ENCODE measurements around the gene SPATA19.

Gene SPATA19

GRCh38 chr11:133845413-133845812, at the start of gene SPATA19:
Gene SPATA19, minus strand, starts transcription at chr11:133845513. Its CDS starts 67 bp downstream, at chr11:133845446.
- TF ChIP-seq CTCF (IDR thresholded peaks at IDR 0.05; ENCODE audit: borderline replicate concordance, insufficient read depth, low read depth, low read length): no peak
- no peak within 1 kb of the TSS for H3K4me3 ChIP-seq (ENCODE audit: low read depth, low read length)

- TF ChIP-seq CTCF (IDR thresholded peaks at IDR 0.05; ENCODE audit: borderline replicate concordance, insufficient read depth, low read depth, low read length): no peak
- no peak overlapping the region for H3K4me3 ChIP-seq (ENCODE audit: low read depth, low read length)
Observed at GRCh38 chr11:133895061-133895479, 49.8 kb upstream of the SPATA19 start.

GRCh38 chr11:133893381-133893780, 48.1 kb upstream of the SPATA19 start:
- no peak for TF ChIP-seq CTCF (IDR thresholded peaks at IDR 0.05; ENCODE audit: borderline replicate concordance, insufficient read depth, low read depth, low read length)
- no peak overlapping the region for H3K4me3 ChIP-seq (ENCODE audit: low read depth, low read length)

- no peak for TF ChIP-seq CTCF (IDR thresholded peaks at IDR 0.05; ENCODE audit: borderline replicate concordance, insufficient read depth, low read depth, low read length)
- no peak overlapping the region for H3K4me3 ChIP-seq (ENCODE audit: low read depth, low read length)
Observed at GRCh38 chr11:133892584-133893380, 47.5 kb upstream of the SPATA19 start.

GRCh38 chr11:133892126-133892525, 46.8 kb upstream of the SPATA19 start:
- TF ChIP-seq CTCF (IDR thresholded peaks at IDR 0.05; ENCODE audit: borderline replicate concordance, insufficient read depth, low read depth, low read length): no peak
- H3K4me3 ChIP-seq (ENCODE audit: low read depth, low read length): no peak overlapping the region

- TF ChIP-seq CTCF (IDR thresholded peaks at IDR 0.05; ENCODE audit: borderline replicate concordance, insufficient read depth, low read depth, low read length): no peak
- H3K4me3 ChIP-seq (ENCODE audit: low read depth, low read length): no peak overlapping the region
Observed at GRCh38 chr11:133889893-133890292, 44.6 kb upstream of the SPATA19 start.

GRCh38 chr11:133889188-133889587, 43.9 kb upstream of the SPATA19 start:
- no peak overlapping the region for H3K4me3 ChIP-seq (ENCODE audit: low read depth, low read length)
- TF ChIP-seq CTCF (IDR thresholded peaks at IDR 0.05; ENCODE audit: borderline replicate concordance, insufficient read depth, low read depth, low read length): no peak
